GM12878 (cell line): ENCODE measurements around the gene MARCKSL1. TPM values are rescaled to one million over a fixed set of nuclear protein-coding genes. Genes with fewer than 3 reads are reported as not detected.

Source experiments
- CREM ChIP-seq: IDR thresholded peaks from 2 replicates; pipeline ENCODE4 v1.6.1; 2014; ENCODE audit warnings: antibody characterized with exemption, low read depth
- ESRRA ChIP-seq: IDR thresholded peaks from 2 replicates; pipeline ENCODE4 v1.6.1; 2012; ENCODE audit warnings: mild to moderate bottlenecking, low read length, improper control_type of control experiment
- EZH2 ChIP-seq: IDR thresholded peaks from 2 replicates; pipeline ENCODE4 v1.6.1; 2012; ENCODE audit warnings: low read depth, mild to moderate bottlenecking, control low read depth, inconsistent platforms, low read length, borderline replicate concordance; ENCODE audit not compliant: control insufficient read depth
- FOS ChIP-seq: IDR thresholded peaks from 3 replicates; pipeline ENCODE4 v1.6.1; 2011; ENCODE audit warnings: borderline replicate concordance; ENCODE audit not compliant: insufficient read length; ENCODE audit errors: extremely low read depth
- HDGF ChIP-seq: fragments of 450-650 bp; IDR thresholded peaks from 2 replicates; pipeline ENCODE4 v1.6.1; 2016; ENCODE audit warnings: antibody characterized with exemption
- JUNB ChIP-seq: IDR thresholded peaks from 2 replicates; pipeline ENCODE4 v1.6.1; 2016; ENCODE audit warnings: antibody characterized with exemption, mild to moderate bottlenecking
- JUND ChIP-seq: IDR thresholded peaks from 2 replicates; pipeline ENCODE4 v1.6.1; 2012; ENCODE audit warnings: low read depth, mild to moderate bottlenecking, low read length, improper control_type of control experiment, moderate library complexity
- MEF2A ChIP-seq: IDR thresholded peaks from 2 replicates; pipeline ENCODE4 v1.6.1; 2011; ENCODE audit warnings: low read depth, mild to moderate bottlenecking, low read length, moderate library complexity; ENCODE audit not compliant: insufficient read depth
- PAX8 ChIP-seq: fragments of 450-650 bp; IDR thresholded peaks from 2 replicates; pipeline ENCODE4 v1.6.1; 2017; ENCODE audit warnings: mild to moderate bottlenecking, moderate library complexity
- POU2F2 ChIP-seq: IDR thresholded peaks from 3 replicates; pipeline ENCODE4 v1.6.1; 2011; ENCODE audit warnings: low read depth, mild to moderate bottlenecking, low read length, borderline replicate concordance
- TAF1 ChIP-seq: IDR thresholded peaks from 2 replicates; pipeline ENCODE4 v1.6.1; 2011; ENCODE audit warnings: mild to moderate bottlenecking, low read depth, low read length, borderline replicate concordance
- WRNIP1 ChIP-seq: IDR thresholded peaks from 2 replicates; pipeline ENCODE4 v1.6.1; 2011; ENCODE audit warnings: low read depth, low read length, improper control_type of control experiment, borderline replicate concordance
- ZNF207 ChIP-seq: fragments of 450-650 bp; IDR thresholded peaks from 2 replicates; pipeline ENCODE4 v1.6.1; 2014; ENCODE audit warnings: antibody characterized with exemption, mild to moderate bottlenecking, borderline replicate concordance
- ZNF217 ChIP-seq: fragments of 450-650 bp; IDR thresholded peaks from 2 replicates; pipeline ENCODE4 v1.6.1; 2017; ENCODE audit warnings: antibody characterized with exemption, mild to moderate bottlenecking
- polyA plus RNA-seq, 11 experiments: library from polyadenylated mRNA; depleted of rRNA in 4 of 11; unstranded in 6 of 11; stranded (reverse) in 5 of 11; fragments of >200 nt; fragmentation: Nextera tagmentation in 4 of 11; fragmentation: Illumina TruSeq in 1 of 11; extraction: Ambion mirVana in 4 of 11; extraction: Trizol in 1 of 11; gene quantifications; 1 replicate in 1 of 11; 2 replicates in 10 of 11; pipeline versions ENCODE4 v1.2.1 to v1.2.3, GENCODE V29; 2011 to 2016; ENCODE audit warnings: inconsistent platforms in 2 of 11, missing spikeins in 2 of 11, low read depth in 1 of 11
- total RNA-seq, 4 experiments: library from RNA; depleted of rRNA in 3 of 4; stranded (reverse); fragments of >200 nt in 3 of 4; fragmentation: Illumina TruSeq in 1 of 4; extraction: Trizol in 1 of 4; gene quantifications; 2 replicates each; pipeline versions ENCODE4 v1.2.1 to v1.2.3, GENCODE V29; 2013 to 2021
- TF ChIP-seq, protein P1 (sequence below): fragments of 450-650 bp; conservative IDR thresholded peaks from 2 replicates; pipeline ENCODE4 v1.6.1; 2017; ENCODE audit warnings: mild to moderate bottlenecking, moderate library complexity
- TF ChIP-seq, protein P2 (sequence below): IDR thresholded peaks from 2 replicates; pipeline ENCODE4 v1.6.1; 2012; ENCODE audit warnings: low read depth, low read length, improper control_type of control experiment
- TF ChIP-seq, protein P3 (sequence below): fragments of 450-650 bp; IDR thresholded peaks from 2 replicates; pipeline ENCODE4 v1.6.1; 2014; ENCODE audit warnings: mild to moderate bottlenecking
- TF ChIP-seq, protein P4 (sequence below): fragments of 450-650 bp; IDR thresholded peaks from 2 replicates; pipeline ENCODE4 v1.6.1; 2017; ENCODE audit warnings: antibody characterized with exemption, mild to moderate bottlenecking, moderate library complexity
- TF ChIP-seq, protein P5 (sequence below): fragments of 150-350 bp; IDR thresholded peaks from 2 replicates; pipeline ENCODE4 v1.6.1; 2016; ENCODE audit warnings: low read depth, low read length

MARCKSL1 gene
- total and polyA plus RNA-seq, 10 of the 15 experiments (the other 5 are each of a cell fraction or from before 2014, with no cell fraction given), result 14.5 to 225 (median 158) TPM

DNA sequence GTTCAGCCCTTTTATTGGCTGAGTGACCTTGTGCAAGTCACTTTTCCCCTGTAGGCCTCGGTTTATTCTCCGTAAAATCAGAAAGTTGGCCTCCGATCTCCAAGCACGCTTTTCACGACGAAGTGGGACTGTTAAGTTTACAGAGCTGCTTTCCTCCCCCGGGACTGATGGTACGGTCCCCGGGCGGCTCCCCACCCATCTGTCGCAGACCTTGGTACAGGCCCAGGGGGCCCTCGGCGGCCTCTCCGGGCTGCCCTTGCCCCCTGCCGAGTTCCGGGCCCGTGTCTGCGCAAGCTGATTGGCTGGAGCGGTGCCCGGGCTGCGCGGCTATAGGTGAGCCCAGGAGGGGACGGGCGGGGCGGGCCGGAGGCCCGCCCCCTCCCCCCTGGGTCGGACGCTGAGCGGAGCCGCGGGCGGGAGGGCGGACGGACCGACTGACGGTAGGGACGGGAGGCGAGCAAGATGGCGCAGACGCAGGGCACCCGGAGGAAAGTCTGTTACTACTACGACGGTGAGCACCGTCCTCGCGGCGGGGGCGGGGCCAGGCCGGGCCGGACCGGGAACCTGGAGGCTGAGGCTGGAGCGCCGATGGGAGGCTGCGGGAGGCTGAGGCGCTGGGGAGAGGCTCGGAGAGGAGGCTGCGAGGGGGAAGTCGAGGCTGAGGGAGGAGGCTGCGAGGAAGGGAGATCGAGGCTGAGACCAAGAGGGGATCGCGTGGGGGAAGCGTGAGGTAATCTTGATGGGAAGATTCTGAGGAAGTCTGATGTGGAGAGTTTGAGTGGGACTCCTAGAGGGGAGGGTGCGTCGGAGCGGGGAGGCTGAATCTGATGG is 44.1 kb downstream of the MARCKSL1 start, which contains the start of gene HDAC1 (continued):
- TF ChIP-seq, protein P1, sequence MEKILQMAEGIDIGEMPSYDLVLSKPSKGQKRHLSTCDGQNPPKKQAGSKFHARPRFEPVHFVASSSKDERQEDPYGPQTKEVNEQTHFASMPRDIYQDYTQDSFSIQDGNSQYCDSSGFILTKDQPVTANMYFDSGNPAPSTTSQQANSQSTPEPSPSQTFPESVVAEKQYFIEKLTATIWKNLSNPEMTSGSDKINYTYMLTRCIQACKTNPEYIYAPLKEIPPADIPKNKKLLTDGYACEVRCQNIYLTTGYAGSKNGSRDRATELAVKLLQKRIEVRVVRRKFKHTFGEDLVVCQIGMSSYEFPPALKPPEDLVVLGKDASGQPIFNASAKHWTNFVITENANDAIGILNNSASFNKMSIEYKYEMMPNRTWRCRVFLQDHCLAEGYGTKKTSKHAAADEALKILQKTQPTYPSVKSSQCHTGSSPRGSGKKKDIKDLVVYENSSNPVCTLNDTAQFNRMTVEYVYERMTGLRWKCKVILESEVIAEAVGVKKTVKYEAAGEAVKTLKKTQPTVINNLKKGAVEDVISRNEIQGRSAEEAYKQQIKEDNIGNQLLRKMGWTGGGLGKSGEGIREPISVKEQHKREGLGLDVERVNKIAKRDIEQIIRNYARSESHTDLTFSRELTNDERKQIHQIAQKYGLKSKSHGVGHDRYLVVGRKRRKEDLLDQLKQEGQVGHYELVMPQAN, result no peak; the same call in 1 of the 2 replicates
- TF ChIP-seq EZH2, result no peak
- TF ChIP-seq JUNB, result no peak
- no peak for TF ChIP-seq CREM
- TF ChIP-seq WRNIP1, result no peak
- peak; percentile 79; the same call in 1 of the 2 replicates for TF ChIP-seq ZNF217
- TF ChIP-seq, protein P2, sequence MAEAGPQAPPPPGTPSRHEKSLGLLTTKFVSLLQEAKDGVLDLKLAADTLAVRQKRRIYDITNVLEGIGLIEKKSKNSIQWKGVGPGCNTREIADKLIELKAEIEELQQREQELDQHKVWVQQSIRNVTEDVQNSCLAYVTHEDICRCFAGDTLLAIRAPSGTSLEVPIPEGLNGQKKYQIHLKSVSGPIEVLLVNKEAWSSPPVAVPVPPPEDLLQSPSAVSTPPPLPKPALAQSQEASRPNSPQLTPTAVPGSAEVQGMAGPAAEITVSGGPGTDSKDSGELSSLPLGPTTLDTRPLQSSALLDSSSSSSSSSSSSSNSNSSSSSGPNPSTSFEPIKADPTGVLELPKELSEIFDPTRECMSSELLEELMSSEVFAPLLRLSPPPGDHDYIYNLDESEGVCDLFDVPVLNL, result peak; percentile 11; the same call in 1 of the 2 replicates
- no peak for TF ChIP-seq ZNF207
- peak; percentile 49; the same call in 1 of the 2 replicates for TF ChIP-seq HDGF
- peak; percentile 97 for TF ChIP-seq JUND
- peak; percentile 71 for TF ChIP-seq TAF1
- TF ChIP-seq ESRRA, result no peak
- no peak for TF ChIP-seq MEF2A
- TF ChIP-seq, protein P3, sequence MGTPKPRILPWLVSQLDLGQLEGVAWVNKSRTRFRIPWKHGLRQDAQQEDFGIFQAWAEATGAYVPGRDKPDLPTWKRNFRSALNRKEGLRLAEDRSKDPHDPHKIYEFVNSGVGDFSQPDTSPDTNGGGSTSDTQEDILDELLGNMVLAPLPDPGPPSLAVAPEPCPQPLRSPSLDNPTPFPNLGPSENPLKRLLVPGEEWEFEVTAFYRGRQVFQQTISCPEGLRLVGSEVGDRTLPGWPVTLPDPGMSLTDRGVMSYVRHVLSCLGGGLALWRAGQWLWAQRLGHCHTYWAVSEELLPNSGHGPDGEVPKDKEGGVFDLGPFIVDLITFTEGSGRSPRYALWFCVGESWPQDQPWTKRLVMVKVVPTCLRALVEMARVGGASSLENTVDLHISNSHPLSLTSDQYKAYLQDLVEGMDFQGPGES, result peak; percentile 71; the same call in 1 of the 2 replicates
- no peak for TF ChIP-seq PAX8
- peak; percentile 55 for TF ChIP-seq FOS
- TF ChIP-seq, protein P4, sequence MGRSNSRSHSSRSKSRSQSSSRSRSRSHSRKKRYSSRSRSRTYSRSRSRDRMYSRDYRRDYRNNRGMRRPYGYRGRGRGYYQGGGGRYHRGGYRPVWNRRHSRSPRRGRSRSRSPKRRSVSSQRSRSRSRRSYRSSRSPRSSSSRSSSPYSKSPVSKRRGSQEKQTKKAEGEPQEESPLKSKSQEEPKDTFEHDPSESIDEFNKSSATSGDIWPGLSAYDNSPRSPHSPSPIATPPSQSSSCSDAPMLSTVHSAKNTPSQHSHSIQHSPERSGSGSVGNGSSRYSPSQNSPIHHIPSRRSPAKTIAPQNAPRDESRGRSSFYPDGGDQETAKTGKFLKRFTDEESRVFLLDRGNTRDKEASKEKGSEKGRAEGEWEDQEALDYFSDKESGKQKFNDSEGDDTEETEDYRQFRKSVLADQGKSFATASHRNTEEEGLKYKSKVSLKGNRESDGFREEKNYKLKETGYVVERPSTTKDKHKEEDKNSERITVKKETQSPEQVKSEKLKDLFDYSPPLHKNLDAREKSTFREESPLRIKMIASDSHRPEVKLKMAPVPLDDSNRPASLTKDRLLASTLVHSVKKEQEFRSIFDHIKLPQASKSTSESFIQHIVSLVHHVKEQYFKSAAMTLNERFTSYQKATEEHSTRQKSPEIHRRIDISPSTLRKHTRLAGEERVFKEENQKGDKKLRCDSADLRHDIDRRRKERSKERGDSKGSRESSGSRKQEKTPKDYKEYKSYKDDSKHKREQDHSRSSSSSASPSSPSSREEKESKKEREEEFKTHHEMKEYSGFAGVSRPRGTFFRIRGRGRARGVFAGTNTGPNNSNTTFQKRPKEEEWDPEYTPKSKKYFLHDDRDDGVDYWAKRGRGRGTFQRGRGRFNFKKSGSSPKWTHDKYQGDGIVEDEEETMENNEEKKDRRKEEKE, result peak; percentile 87
- TF ChIP-seq, protein P5, sequence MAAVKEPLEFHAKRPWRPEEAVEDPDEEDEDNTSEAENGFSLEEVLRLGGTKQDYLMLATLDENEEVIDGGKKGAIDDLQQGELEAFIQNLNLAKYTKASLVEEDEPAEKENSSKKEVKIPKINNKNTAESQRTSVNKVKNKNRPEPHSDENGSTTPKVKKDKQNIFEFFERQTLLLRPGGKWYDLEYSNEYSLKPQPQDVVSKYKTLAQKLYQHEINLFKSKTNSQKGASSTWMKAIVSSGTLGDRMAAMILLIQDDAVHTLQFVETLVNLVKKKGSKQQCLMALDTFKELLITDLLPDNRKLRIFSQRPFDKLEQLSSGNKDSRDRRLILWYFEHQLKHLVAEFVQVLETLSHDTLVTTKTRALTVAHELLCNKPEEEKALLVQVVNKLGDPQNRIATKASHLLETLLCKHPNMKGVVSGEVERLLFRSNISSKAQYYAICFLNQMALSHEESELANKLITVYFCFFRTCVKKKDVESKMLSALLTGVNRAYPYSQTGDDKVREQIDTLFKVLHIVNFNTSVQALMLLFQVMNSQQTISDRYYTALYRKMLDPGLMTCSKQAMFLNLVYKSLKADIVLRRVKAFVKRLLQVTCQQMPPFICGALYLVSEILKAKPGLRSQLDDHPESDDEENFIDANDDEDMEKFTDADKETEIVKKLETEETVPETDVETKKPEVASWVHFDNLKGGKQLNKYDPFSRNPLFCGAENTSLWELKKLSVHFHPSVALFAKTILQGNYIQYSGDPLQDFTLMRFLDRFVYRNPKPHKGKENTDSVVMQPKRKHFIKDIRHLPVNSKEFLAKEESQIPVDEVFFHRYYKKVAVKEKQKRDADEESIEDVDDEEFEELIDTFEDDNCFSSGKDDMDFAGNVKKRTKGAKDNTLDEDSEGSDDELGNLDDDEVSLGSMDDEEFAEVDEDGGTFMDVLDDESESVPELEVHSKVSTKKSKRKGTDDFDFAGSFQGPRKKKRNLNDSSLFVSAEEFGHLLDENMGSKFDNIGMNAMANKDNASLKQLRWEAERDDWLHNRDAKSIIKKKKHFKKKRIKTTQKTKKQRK, result no peak
- 0 out of 3 replicates have a peak, but pooled peaks have one; percentile 30 for TF ChIP-seq POU2F2
